ENCODE measurements around the gene MAGI1.

MAGI1 gene

DNA sequence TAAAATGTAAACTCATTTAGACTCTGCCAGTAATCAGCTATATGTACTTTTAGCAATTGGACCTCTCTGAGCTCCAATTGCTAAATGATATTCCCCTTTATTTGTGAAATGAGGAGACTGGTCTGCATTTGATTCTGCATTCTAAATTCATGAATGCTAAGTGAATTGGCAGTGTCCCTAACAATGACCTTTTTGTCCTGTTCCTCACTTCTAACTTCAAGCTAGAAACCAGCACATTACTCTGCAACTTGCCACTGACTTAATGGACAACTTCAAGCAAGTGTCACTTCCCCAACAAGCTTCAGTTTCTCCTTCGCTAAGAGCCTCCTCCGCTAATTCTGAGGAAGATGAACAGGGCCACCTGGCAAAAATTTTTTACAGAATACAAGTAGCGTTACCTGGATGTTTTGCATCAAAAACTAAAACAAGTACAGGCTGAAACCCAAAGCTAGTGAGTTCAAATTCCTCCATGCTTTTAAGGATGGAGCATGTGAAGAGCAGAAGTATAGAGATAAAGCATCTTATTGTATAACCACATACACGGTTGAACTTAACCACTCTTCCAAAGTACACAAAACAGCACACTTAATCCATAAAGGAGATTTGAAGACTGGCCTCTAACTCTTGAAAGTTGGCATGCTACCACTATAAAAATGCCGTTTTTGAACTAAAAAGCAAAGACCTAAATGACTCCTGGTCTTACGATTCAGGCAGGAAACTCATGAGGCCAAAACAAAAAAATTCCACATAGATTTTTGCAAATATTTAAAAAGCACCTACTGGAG is 207.6 kb downstream of the MAGI1 start:
- DNase-seq = no peak

DNA sequence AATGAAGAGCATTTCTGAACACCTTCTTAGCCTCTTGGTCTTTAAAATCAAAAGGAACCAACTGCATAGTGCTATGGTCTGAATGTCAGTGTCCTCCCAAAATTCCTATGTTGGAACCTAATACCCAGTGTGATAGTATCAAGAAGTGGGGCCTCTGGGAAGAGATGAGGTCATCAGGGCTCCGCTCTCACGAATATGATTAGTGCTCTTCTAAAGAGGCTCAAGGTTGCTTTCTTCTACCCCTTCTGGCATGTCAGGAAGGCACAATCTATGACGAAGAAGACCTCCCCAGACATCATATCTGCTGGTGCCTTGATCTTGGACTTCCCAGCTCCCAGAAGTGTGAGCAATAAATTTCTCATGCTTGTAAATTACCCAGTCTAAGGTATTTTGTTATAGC is 209.5 kb downstream of the MAGI1 start:
- no peak for DNase-seq

DNA sequence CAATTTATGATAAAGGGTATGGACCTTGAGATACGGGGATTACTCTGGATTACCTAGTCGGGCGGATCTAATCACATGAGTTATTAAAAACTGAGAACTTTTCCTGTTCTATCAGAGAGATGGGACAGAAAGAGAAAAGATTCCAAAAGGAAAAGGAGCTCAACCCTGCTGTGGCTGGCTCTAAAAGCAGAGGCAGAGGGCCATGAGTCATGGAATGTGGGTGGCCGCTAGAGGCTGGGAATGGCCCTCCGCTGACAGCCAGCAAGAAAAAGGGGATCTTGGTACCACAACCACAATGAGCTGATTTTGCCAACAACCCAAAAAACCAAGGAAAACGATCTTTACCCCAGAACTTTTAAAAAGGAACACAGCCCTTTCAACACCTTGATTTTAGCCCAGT is 210.0 kb downstream of the MAGI1 start:
- DNase-seq = no peak

DNA sequence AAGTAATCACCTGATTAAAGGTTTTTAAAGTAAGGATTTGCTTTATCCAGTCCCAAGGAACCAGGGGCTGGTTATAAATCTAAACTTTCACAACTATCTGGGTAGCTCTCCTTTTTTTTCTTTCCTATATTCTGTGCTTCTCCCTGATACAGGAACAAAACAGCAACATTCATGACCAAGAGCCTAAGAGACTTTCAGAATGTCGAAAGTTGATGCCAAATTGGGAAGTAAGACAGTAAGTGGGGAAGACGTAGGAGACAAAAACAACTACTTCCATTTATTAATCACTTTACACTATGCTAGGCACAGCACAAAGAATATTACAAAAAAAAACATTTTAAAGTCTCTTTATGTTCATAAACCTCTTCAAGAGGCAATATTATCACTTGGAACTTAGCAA is 211.6 kb downstream of the MAGI1 start:
- DNase-seq = no peak

DNA sequence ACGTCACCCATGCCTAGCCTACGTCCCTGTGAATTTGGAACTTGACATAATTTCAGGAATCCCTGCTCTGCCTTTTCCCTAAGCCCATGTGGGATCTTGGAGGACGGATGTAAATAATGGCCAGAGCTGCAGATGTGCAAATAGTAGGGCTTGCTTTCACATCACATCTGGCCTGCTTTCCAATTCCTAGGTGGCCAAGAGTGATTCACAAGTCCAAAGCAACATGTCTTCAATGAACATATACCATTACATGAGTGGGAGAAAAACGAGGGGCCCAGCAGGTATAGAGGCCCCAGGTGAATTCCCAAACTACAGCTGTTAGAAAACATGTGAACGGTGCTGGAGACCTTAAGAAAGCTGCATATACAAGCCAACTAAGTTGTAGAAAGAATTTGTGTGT is 214.6 kb downstream of the MAGI1 start:
- DNase-seq = no peak

DNA sequence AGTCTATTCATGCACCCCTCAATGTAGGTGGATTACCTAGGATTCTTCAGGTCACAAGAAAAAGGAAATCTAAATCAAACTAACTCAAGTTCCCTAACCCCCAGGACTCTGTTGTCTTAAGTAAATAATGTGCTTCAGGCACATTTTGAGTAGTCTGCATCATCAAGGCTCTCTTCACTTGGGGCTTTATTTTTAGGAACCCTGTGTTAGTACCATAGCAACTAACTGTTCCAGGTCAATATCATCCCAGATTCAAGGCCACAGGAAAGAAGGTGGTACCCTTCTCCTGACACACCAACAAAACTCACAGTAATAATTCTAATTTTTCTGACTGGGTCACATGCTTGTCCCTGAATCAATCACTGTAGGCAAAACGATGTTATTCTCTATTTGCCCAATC is 218.1 kb downstream of the MAGI1 start:
- DNase-seq = no peak

DNA sequence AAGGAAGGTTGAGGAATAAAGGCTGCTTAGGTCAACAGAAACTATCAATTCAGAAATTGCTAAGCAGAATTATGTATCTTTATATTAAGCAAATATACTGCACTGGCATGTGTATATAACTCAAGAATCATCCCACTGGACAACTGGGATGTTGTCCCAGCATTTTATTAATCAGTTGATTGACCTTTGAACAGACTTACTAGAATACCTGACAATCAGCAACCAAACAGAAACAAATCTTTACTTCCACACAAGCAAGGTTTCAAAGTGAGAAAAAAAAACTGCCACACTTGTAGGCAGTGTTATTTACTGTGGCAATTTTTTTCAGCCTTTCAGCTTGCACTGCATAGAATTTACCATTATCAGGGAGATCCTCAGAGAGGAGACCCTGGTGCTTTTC is 218.8 kb downstream of the MAGI1 start:
- no peak for DNase-seq

DNA sequence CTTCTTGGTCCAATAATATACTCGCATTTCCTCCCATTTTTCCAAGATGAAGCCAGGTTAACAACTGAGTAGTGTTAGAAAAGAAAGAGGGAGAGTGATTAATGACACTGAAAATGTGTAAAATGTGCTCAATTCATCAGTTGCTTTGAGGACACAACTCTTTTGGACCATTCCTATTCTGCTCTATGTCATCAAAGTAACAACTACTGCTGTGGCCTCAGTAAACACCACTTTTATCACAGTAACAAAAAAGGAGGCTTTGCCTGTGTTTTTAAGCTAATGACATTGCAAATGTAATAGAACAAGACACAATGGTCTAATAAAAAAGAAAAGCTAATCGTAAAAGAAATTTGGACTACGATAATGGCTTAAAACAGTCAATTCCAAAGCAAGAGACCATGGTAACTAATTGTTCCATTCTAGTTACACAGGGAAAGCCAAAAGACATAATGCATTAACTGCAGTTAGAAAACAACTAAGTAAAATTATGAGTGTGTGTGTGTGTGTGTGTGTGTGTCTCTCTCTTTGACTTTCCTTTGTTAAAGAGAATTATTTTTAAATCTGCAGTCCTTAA is 221.1 kb downstream of the MAGI1 start:
- DNase-seq = no peak

DNA sequence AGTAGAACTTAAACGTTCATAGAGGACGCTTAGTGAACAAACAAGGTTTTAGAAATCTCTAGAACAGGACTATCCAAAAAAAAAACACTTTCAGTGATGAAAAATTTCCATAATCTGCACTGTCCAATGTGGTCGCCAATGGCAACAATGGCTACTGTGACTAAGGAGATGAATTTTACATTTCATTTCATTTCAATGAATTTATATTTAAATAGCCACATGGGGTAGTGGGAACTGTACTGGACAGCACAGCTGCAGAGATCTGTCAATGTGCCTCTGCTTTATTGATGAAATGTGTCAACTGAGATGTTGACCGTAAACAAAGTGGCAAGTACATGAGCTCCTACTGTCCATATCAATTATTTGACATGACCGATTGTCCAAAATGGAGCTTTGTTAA is 222.5 kb downstream of the MAGI1 start:
- DNase-seq = no peak

DNA sequence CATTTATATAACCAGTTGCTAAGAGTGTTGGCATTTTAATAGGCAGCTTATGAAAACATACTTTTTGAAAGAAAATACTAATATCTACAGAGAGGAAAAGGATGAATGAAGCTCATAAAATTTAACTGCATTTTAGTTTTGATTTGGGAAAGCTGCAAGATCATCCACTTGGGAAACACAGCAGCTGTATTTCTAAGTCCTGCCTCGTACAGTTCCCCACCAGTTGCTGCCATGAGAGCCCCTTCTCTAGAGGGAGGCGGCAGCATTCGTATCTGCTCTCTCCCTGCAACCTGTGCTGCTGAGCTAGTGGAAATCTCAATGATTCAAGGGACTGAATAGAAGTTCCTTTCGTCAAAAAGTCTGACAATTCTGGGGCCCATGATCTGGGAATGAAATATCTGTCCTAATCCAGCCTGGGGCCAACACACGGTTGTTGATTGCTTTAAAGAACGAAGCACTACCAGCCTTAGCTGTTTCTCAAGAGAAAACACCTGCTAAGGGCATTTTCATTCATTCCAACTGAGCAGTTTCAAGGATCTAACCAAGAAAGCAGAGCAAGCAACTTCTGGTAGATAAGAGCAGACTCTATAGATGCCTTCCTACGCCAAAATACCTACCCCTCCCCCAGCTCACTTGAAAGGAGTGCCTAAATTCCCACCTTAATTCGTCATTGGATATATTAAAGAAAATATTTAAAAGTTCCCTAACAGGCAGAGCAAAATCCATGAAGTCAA is 223.7 kb downstream of the MAGI1 start:
- DNase-seq = no peak

DNA sequence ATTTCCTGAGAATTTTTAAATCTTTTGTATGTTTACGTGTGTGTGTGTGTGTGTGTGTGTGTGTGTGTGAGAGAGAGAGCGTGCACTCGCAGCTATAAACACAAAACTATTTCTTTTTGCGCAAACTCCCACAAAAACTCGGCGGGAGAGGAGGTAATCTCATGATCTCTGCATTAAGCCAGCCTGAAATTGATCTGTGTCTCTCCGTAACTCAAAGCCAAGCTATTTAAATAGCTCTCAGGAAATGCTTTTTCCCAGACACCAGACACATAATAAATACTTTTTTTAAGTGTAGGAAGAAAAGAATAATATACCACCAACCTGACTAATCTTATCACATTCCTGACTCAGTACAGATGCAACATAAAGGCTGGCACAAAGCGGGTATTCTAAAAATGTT is 226.8 kb downstream of the MAGI1 start:
- no peak for DNase-seq

DNA sequence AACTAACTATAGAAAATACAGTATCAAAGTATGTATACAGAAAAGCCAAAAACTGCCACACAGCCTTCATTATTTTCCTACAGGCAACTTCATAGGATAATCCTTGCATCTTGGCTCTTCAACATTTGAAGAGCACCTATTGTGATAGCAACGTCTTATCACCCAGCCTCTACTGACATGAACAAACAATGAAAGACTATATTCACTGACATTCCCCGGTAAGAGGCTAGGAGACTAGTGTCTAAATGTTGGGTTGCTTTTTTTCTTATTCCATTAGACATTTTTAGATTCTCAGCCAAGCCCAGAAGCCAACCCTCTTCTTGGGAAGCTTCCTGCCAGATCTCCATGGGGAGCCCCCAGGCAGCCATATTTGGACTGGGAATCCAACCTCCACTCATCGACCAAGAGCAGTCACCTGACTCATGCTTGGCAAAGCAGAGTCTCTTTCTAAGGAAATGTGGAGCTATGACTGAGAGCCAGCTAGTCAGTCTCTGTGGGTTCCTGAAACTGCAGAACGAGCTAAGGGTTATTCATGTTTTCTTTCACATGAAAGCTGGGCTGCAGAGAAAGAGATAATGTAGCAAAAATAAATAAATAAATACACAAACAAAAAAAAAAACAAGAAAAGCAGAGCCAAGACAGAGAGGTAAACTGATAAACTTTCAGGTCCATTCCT is 227.5 kb downstream of the MAGI1 start:
- no peak for DNase-seq

DNA sequence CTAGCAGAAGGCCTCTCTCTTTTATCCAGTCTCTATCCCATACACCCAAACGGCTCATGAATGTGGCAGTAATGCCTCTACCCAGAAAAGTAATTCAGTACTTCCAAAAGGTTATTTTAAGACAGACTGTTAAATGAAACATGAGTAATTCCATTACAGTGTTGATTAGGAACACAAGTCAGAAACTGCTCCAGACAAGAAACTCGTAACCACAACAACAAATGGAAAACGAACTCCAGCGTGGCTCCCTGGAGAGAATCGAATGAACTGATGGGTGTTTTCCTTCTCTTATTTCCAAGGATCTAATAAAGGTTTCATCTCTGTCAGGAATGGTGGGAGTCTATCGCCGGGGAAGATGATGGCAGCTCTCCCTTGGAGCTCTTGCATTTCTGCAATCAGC is 228.4 kb downstream of the MAGI1 start:
- no peak for DNase-seq

DNA sequence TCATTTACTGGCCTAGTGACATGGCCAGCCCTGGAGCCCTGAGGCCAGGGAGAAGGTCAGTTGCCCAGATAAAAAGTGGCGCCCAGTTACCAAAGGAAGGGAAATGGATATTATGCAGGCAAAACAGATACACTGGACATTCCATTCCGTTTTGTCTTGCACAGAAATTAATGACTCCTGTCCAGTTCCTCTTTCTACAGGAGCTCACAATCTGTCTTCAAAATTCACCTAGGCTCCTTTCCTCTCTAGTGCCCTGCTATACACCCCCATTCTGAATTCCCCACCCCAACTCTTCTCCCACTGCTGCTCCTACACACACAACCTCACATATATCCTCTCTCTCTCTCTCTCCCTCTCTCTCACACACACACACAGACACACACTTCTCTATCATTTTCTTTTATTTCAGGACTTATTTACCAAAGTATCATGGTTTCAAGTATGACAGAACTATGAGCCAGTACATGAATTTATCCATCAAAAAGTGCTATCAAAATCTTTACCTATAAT is 229.0 kb downstream of the MAGI1 start:
- DNase-seq = no peak

DNA sequence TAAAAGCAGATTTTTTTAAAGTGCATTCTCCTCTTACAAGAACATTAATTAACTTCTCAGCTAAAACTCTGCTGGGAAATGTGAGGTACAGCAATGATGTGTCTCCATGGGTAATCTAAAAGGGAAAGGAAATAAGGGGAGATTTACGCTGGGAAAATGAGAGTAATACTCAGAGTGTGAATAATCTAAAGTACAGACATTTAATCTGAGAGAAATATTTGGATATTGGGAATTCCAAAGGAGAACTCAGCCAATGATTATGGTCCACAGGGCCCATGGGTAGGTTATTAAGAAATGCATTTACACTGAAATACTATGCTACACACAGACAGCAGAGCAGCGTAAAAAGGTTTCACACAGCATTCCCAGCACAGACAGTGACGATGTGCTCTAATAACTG is 229.9 kb downstream of the MAGI1 start:
- DNase-seq = no peak

DNA sequence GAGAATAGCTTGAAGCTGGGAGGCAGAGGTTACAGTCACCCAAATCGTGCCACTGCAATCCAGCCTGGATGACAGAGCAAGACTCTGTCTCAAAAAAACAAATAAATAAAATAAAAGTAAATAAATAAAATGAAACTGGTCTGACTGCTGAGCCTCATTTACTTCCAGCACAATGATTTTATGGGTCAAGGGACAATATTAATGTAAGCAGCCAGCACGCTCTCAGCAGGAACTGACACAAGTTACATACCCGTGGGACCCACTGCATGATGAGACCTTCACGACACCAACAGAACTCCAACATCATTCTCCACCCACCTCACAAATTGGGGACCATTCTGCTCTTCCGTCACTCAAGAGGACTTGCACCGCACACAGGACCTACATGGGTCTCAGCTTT is 230.3 kb downstream of the MAGI1 start:
- no peak for DNase-seq

DNA sequence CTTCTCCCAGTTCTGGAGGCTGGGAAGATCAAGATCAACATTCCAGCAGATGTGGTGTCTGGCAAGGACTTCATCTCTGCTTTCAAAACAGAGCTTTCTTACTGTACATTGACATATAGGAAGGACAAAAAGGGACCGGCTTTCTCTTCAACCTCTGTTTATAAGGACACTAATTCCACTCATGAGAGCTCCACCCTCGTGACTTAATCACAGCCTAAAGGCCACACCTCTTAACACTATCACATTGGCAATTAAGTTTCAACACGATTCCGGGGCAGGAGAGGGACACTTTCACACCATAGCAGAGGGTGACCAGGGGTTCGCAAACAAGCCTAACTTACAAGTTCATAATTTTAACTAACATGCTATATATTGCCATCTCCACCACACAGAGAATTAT is 231.5 kb downstream of the MAGI1 start:
- DNase-seq = no peak

DNA sequence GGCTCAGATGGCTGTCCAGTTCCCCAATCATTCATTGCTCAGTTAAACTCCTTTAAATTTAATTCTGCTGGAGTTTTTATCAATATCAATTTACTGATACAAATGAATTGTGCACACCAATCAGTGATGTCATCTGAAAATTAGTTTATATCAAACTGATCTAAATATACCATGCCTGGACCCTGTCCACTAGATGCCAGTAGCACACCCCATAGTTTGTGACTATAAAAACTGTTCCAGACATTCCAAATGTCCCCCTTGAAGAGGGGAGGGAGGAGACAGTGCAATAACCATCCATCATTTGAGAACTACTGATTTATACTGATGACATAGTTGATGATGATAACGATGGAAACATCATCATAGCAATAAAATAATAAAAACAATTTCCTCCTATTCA is 232.1 kb downstream of the MAGI1 start:
- DNase-seq = no peak

DNA sequence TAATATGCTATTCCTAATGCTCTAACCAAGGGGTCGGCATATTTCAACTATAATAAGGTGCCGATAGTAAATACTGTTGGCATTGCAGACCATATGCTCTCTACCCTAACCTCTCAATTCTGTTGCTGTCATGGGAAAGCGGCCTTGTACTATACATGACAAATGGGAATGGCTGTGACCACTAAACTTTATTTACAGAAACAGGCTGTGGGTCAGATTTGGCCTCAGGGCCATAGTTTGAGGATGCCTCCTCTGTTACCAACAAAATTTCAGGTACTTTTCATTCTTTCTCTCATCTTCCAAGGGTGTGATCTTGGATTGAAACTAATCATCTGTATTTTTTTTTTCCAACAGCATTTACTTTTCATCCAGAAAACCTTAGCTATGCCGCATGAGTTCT is 242.0 kb downstream of the MAGI1 start:
- DNase-seq = no peak

DNA sequence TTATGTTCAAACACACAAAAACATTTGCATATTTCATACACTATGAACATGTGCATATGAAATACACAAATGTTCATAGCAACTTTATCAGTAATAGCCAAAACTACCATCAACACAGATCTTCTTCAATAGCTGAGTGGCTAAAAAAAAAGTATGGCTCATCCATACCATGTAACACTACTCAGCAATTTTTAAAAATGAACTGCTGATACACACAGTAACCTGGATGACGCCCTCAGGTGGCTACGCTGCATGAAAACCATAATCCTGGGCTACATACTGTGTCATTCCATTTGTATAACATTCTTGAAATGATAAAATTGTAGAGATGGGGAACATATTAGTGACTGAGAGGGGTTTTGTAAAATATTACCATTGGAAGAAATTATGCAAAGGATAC is 243.6 kb downstream of the MAGI1 start:
- DNase-seq = no peak

DNA sequence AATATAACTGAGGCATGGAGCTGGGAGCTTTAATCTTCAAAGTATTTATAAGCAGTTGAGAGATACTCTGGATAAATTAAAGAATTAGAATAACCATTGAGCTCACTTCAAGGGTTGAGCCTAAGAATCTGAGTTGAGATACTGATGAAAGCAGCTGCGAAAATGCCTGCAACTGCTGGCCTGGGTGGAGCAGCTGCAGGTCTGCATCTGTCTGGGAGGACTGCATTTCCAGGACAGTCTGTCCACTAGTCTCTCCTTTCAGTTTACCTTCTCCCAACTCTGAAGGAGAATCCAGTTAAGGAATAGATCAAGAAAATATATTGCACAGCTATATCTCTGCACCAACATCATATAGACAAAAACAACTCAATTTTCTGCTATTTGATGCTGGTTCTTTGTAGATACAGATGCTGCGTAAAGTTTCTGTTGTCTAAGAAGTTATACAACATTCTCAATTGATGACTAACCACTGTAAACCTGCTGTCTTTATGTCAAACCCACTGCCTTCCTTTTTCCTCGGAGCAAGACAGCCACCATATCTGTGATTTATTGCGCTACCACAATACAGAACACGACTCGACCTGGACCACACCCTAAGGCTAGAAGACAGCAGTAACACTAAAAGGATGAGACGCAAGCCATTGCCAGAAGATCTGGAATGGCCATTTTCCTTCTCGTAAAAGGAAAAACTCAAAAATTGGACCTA is 245.1 kb downstream of the MAGI1 start:
- no peak for DNase-seq

DNA sequence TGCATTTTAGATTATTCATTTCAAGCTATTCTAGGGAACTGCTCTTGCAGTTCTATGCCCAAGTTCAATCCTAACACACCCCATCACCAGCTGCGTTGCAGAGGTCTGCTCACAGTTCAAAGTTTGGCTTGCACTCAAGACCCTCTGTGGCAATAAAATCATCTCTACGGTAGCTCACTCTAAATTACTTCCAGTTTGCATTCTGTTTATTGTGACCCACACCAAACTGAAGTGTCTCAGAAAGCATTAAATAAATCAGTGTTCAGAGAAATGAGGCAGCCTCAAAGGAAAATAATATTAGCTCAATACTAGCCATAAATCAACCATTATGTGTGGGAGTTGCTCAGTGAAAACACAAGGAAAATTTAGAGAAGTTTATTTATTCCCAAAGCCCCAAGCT is 250.3 kb downstream of the MAGI1 start:
- DNase-seq = no peak

DNA sequence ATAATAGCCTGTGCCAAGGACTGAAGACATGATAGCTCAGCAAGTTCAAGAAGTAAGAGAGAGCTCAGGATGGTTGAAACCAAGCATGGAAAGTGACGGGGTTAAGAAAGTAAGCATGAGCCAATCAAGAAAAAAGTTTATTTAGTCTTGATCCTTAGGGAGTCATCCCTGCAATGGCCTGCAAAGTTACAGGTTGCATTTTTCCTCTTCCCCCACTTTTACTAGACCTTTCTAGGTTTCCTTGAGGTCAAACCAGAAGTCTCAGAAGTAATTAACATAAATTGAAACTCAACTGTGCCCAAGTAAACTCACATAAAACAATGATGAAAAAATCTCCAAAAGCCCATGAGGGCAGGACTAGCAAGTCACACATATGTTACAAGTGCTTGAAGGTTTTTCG is 250.9 kb downstream of the MAGI1 start:
- no peak for DNase-seq
